ENCODE results near the gene RFX3.
A peak's percentile ranks its signal among the peaks of the same experiment; 100 is the strongest.

Gene RFX3

GRCh38 chr9:3441197-3441816 lies 84.5 kb downstream of the RFX3 start:
- H3K27ac ChIP-seq, result no peak overlapping the region
- H3K4me3 ChIP-seq (ENCODE audit: low read depth, low read length), result no peak overlapping the region
- H3K36me3 ChIP-seq, result no peaks in the 10 kb centered on the region
- TF ChIP-seq, protein P1, sequence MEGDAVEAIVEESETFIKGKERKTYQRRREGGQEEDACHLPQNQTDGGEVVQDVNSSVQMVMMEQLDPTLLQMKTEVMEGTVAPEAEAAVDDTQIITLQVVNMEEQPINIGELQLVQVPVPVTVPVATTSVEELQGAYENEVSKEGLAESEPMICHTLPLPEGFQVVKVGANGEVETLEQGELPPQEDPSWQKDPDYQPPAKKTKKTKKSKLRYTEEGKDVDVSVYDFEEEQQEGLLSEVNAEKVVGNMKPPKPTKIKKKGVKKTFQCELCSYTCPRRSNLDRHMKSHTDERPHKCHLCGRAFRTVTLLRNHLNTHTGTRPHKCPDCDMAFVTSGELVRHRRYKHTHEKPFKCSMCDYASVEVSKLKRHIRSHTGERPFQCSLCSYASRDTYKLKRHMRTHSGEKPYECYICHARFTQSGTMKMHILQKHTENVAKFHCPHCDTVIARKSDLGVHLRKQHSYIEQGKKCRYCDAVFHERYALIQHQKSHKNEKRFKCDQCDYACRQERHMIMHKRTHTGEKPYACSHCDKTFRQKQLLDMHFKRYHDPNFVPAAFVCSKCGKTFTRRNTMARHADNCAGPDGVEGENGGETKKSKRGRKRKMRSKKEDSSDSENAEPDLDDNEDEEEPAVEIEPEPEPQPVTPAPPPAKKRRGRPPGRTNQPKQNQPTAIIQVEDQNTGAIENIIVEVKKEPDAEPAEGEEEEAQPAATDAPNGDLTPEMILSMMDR (IDR thresholded peaks at IDR 0.05; ENCODE audit: low read depth, low read length), result peak; percentile 57
- DNase-seq, result peak; percentile 46
- no peaks in the 10 kb centered on the region for H3K9me3 ChIP-seq (ENCODE audit: severe bottlenecking)
- H3K27me3 ChIP-seq (ENCODE audit: insufficient read depth, low read depth, severe bottlenecking), result no peaks in the 10 kb centered on the region

GRCh38 chr9:3436629-3437420 lies 89.0 kb downstream of the RFX3 start:
- Histone ChIP-seq H3K27me3 (ENCODE audit: insufficient read depth, low read depth, severe bottlenecking) (no peaks in the 10 kb centered on the region), H3K36me3 (no peaks in the 10 kb centered on the region), H3K9me3 (ENCODE audit: severe bottlenecking) (no peaks in the 10 kb centered on the region), H3K27ac (no peak overlapping the region), H3K4me3 (ENCODE audit: low read depth, low read length) (no peak overlapping the region)
- no peak for DNase-seq
- TF ChIP-seq, protein P1 (IDR thresholded peaks at IDR 0.05; ENCODE audit: low read depth, low read length), result no peak

GRCh38 chr9:3435732-3436131 lies 90.1 kb downstream of the RFX3 start:
- Histone ChIP-seq H3K36me3 (no peaks in the 10 kb centered on the region), H3K27me3 (ENCODE audit: insufficient read depth, low read depth, severe bottlenecking) (no peaks in the 10 kb centered on the region), H3K27ac (no peak overlapping the region), H3K9me3 (ENCODE audit: severe bottlenecking) (no peaks in the 10 kb centered on the region), H3K4me3 (ENCODE audit: low read depth, low read length) (no peak overlapping the region)
- TF ChIP-seq, protein P1 (IDR thresholded peaks at IDR 0.05; ENCODE audit: low read depth, low read length), result no peak
- DNase-seq, result no peak

GRCh38 chr9:3434594-3434993 lies 91.2 kb downstream of the RFX3 start:
- TF ChIP-seq, protein P1 (IDR thresholded peaks at IDR 0.05; ENCODE audit: low read depth, low read length), result no peak
- Histone ChIP-seq H3K4me3 (ENCODE audit: low read depth, low read length) (no peak overlapping the region), H3K9me3 (ENCODE audit: severe bottlenecking) (no peaks in the 10 kb centered on the region), H3K27me3 (ENCODE audit: insufficient read depth, low read depth, severe bottlenecking) (no peaks in the 10 kb centered on the region), H3K27ac (no peak overlapping the region), H3K36me3 (no peaks in the 10 kb centered on the region)
- no peak for DNase-seq

DNA sequence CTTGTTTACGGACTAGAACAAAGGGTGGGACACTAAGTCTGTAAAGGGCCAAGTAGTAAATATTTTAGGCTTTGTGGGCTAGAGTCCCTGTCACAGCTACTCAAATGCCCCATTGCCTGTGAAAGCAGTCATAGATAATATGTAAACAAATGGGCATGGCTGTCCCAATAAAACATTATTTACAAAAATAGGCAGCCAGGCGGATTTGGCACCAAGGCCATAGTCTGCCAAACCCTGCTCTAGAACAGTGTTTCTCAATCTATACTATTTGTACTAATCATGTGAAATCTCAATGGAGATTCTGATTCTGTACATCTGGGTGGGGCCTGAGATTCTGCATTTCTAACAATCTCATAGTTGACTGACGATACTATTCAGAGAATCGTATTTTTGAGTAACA lies 92.0 kb downstream of the RFX3 start:
- TF ChIP-seq, protein P1 (IDR thresholded peaks at IDR 0.05; ENCODE audit: low read depth, low read length), result no peak
- H3K27me3 ChIP-seq (ENCODE audit: insufficient read depth, low read depth, severe bottlenecking), result no peaks in the 10 kb centered on the region
- H3K27ac ChIP-seq, result no peak overlapping the region
- H3K36me3 ChIP-seq, result no peaks in the 10 kb centered on the region
- H3K4me3 ChIP-seq (ENCODE audit: low read depth, low read length), result no peak overlapping the region
- no peak for DNase-seq
- H3K9me3 ChIP-seq (ENCODE audit: severe bottlenecking), result no peaks in the 10 kb centered on the region

Data from WERI-Rb-1 (cell line).